Measurements from ENCODE around the gene TBL1Y.
"Not testable (repeated sequence)": the region's sequence is repeated elsewhere in the genome, so short reads cannot be mapped to it uniquely, and the experiment has no call there.

TBL1Y gene

GRCh38 chrY:7078725-7079124 lies 168.2 kb downstream of the TBL1Y start:
- H4K20me1 ChIP-seq (ENCODE audit: low read depth, low read length) = no peaks in the 10 kb centered on the region
- H3K9me2 ChIP-seq (replicated peaks; ENCODE audit: insufficient read depth, low read length) = no peaks in the 10 kb centered on the region
- H3K79me2 ChIP-seq (ENCODE audit: insufficient read depth, low read length) = no peaks in the 10 kb centered on the region
- H3K4me2 ChIP-seq (ENCODE audit: low read depth, low read length, poor library complexity, severe bottlenecking) = no peak overlapping the region
- no peaks in the 10 kb centered on the region for H3K9me3 ChIP-seq (ENCODE audit: insufficient read depth, low read length)
- H3K27me3 ChIP-seq (ENCODE audit: low read length) = no peaks in the 10 kb centered on the region
- H2AFZ ChIP-seq (ENCODE audit: low read depth, low read length, severe bottlenecking) = no peak overlapping the region
- TF ChIP-seq CTCF (IDR thresholded peaks at IDR 0.05; ENCODE audit: insufficient read depth, low read length, poor library complexity, severe bottlenecking) (no peak), EZH2phosphoT487 (conservative IDR thresholded peaks at IDR 0.05; ENCODE audit: low read length) (no peak)
- no peak overlapping the region for H3K27ac ChIP-seq (ENCODE audit: low read depth, low read length)
- no peaks in the 10 kb centered on the region for H3F3A ChIP-seq (ENCODE audit: insufficient read depth)
- H3K4me3 ChIP-seq (ENCODE audit: insufficient read depth, low read length, poor library complexity, severe bottlenecking) = no peak overlapping the region
- H3K9ac ChIP-seq (ENCODE audit: low read length) = no peak overlapping the region
- H3K36me3 ChIP-seq (ENCODE audit: low read length) = no peaks in the 10 kb centered on the region

GRCh38 chrY:7080548-7080947 lies 170.1 kb downstream of the TBL1Y start:
- not testable (repeated sequence) for H3K9me3 ChIP-seq (ENCODE audit: insufficient read depth, low read length); H2AFZ ChIP-seq (ENCODE audit: low read depth, low read length, severe bottlenecking); H3K4me2 ChIP-seq (ENCODE audit: low read depth, low read length, poor library complexity, severe bottlenecking); H4K20me1 ChIP-seq (ENCODE audit: low read depth, low read length); H3K9ac ChIP-seq (ENCODE audit: low read length); H3K9me2 ChIP-seq (replicated peaks; ENCODE audit: insufficient read depth, low read length); H3K36me3 ChIP-seq (ENCODE audit: low read length); H3K27me3 ChIP-seq (ENCODE audit: low read length); H3K4me3 ChIP-seq (ENCODE audit: insufficient read depth, low read length, poor library complexity, severe bottlenecking); H3F3A ChIP-seq (ENCODE audit: insufficient read depth); H3K79me2 ChIP-seq (ENCODE audit: insufficient read depth, low read length); H3K27ac ChIP-seq (ENCODE audit: low read depth, low read length)

GRCh38 chrY:7085606-7086005 lies 175.1 kb downstream of the TBL1Y start:
- Histone ChIP-seq H2AFZ (ENCODE audit: low read depth, low read length, severe bottlenecking) (no peak overlapping the region), H3K27ac (ENCODE audit: low read depth, low read length) (no peak overlapping the region)
- TF ChIP-seq EZH2phosphoT487 (conservative IDR thresholded peaks at IDR 0.05; ENCODE audit: low read length) (no peak), CTCF (IDR thresholded peaks at IDR 0.05; ENCODE audit: insufficient read depth, low read length, poor library complexity, severe bottlenecking) (no peak)

GRCh38 chrY:7092836-7093235 lies 182.3 kb downstream of the TBL1Y start:
- Histone ChIP-seq H3K27me3 (ENCODE audit: low read length) (no peaks in the 10 kb centered on the region), H3K4me2 (ENCODE audit: low read depth, low read length, poor library complexity, severe bottlenecking) (no peak overlapping the region)

More at GRCh38 chrY:7085606-7086005, 175.1 kb downstream of the TBL1Y start:
- no peaks in the 10 kb centered on the region for H3K27me3 ChIP-seq (ENCODE audit: low read length)
- no peaks in the 10 kb centered on the region for H3K36me3 ChIP-seq (ENCODE audit: low read length)
- no peaks in the 10 kb centered on the region for H3F3A ChIP-seq (ENCODE audit: insufficient read depth)
- no peaks in the 10 kb centered on the region for H4K20me1 ChIP-seq (ENCODE audit: low read depth, low read length)
- no peak overlapping the region for H3K4me2 ChIP-seq (ENCODE audit: low read depth, low read length, poor library complexity, severe bottlenecking)
- H3K9ac ChIP-seq (ENCODE audit: low read length) = no peak overlapping the region
- H3K79me2 ChIP-seq (ENCODE audit: insufficient read depth, low read length) = no peaks in the 10 kb centered on the region
- no peaks in the 10 kb centered on the region for H3K9me2 ChIP-seq (replicated peaks; ENCODE audit: insufficient read depth, low read length)
- H3K4me3 ChIP-seq (ENCODE audit: insufficient read depth, low read length, poor library complexity, severe bottlenecking) = no peak overlapping the region
- no peaks in the 10 kb centered on the region for H3K9me3 ChIP-seq (ENCODE audit: insufficient read depth, low read length)

More at GRCh38 chrY:7092836-7093235, 182.3 kb downstream of the TBL1Y start:
- Histone ChIP-seq H3K27ac (ENCODE audit: low read depth, low read length) (no peak overlapping the region), H3K9me3 (ENCODE audit: insufficient read depth, low read length) (no peaks in the 10 kb centered on the region), H2AFZ (ENCODE audit: low read depth, low read length, severe bottlenecking) (no peak overlapping the region), H3K4me3 (ENCODE audit: insufficient read depth, low read length, poor library complexity, severe bottlenecking) (no peak overlapping the region), H3K79me2 (ENCODE audit: insufficient read depth, low read length) (no peaks in the 10 kb centered on the region), H3K36me3 (ENCODE audit: low read length) (no peaks in the 10 kb centered on the region), H3F3A (ENCODE audit: insufficient read depth) (no peaks in the 10 kb centered on the region), H4K20me1 (ENCODE audit: low read depth, low read length) (no peaks in the 10 kb centered on the region), H3K9ac (ENCODE audit: low read length) (no peak overlapping the region), H3K9me2 (replicated peaks; ENCODE audit: insufficient read depth, low read length) (no peaks in the 10 kb centered on the region)
- TF ChIP-seq EZH2phosphoT487 (conservative IDR thresholded peaks at IDR 0.05; ENCODE audit: low read length) = no peak

All from SU-DHL-6 (cell line).